AG04449 (cell line): ENCODE results near the gene KCNJ1.

Experiments
- CTCF ChIA-PET: fragments of 350-600 bp; formaldehyde crosslinking; extraction: SDS; loops from one replicate; lab custom pipeline; 2021; ENCODE audit warnings: antibody characterized with exemption; lab: Yijun Ruan, JAX
- POLR2A ChIA-PET: fragments of 400-600, 350-600 bp; formaldehyde crosslinking; extraction: SDS; loops from one replicate; lab custom pipeline; 2020; ENCODE audit warnings: antibody characterized with exemption, inconsistent platforms; lab: Yijun Ruan, JAX
- DNase-seq: peaks from one replicate; pipeline ENCODE4 v3.0.0-alpha.2; 2010; ENCODE audit warnings: low read depth, low spot score
- H3K4me3 ChIP-seq: 2 replicates; pipeline ENCODE4 v1.5.1; 2011; ENCODE audit warnings: low read depth, mild to moderate bottlenecking, control low read depth, low read length
- CTCF ChIP-seq: IDR thresholded peaks from one replicate; pipeline ENCODE4 v1.5.1; 2011; ENCODE audit warnings: mild to moderate bottlenecking, moderate library complexity, low read length, control low read depth, inconsistent platforms; ENCODE audit not compliant: insufficient read depth; ENCODE audit errors: missing control alignments

Gene KCNJ1

GRCh38 chr11:128856241-128856640, 10.9 kb downstream of the KCNJ1 start:
- TF ChIP-seq CTCF, result no peak
- H3K4me3 ChIP-seq, result no peak overlapping the region
- ChIA-PET POLR2A (no interaction called here), CTCF (interaction anchor here (1.0 to 4.4 kb wide), 3 partner anchors 25 to 699 kb away, joined by 3 to 19 read pairs (median 11); no protein-coding TSS in a partner anchor)
- DNase-seq, result no peak

- ChIA-PET CTCF (interaction anchor here (1.0 to 4.4 kb wide), 4 partner anchors 11 to 697 kb away, joined by 4 to 19 read pairs (median 12); no protein-coding TSS in a partner anchor), POLR2A (interaction anchor here (0.6 kb wide), 2 partner anchors 161 to 349 kb away, joined by 3 read pairs; partner anchors contain the start of gene FLI1)
- no peak overlapping the region for H3K4me3 ChIP-seq
- TF ChIP-seq CTCF, result no peak
- no peak for DNase-seq
Measured at GRCh38 chr11:128854841-128855240, 12.3 kb downstream of the KCNJ1 start.

- DNase-seq, result no peak
- ChIA-PET CTCF (interaction anchor here (1.6 to 7.3 kb wide), 4 partner anchors 7 to 695 kb away, joined by 7 to 47 read pairs (median 26); no protein-coding TSS in a partner anchor), POLR2A (no interaction called here)
- no peak overlapping the region for H3K4me3 ChIP-seq
- TF ChIP-seq CTCF, result no peak
Measured at GRCh38 chr11:128853559-128853958, 13.5 kb downstream of the KCNJ1 start.

GRCh38 chr11:128852327-128853023, 14.6 kb downstream of the KCNJ1 start:
- ChIA-PET POLR2A (no interaction called here), CTCF (interaction anchor here (0.7 to 7.3 kb wide), 4 partner anchors 8 to 694 kb away, joined by 4 to 47 read pairs (median 26); no protein-coding TSS in a partner anchor)
- DNase-seq, result no peak
- no peak overlapping the region for H3K4me3 ChIP-seq
- no peak for TF ChIP-seq CTCF

- CTCF ChIA-PET, result interaction anchor here (0.9 to 7.3 kb wide), 10 partner anchors 9 to 690 kb away, joined by 3 to 47 read pairs (median 6); partner anchors contain the start of gene KCNJ5
- POLR2A ChIA-PET, result no interaction called here
- peak; percentile 76 for TF ChIP-seq CTCF
- no peak overlapping the region for H3K4me3 ChIP-seq
- DNase-seq, result no peak
Measured at GRCh38 chr11:128848815-128849455, 18.2 kb downstream of the KCNJ1 start.

- TF ChIP-seq CTCF, result no peak
- POLR2A ChIA-PET, result no interaction called here
Measured at GRCh38 chr11:128846985-128847384, 20.1 kb downstream of the KCNJ1 start.

More at GRCh38 chr11:128846985-128847384, 20.1 kb downstream of the KCNJ1 start:
- CTCF ChIA-PET, result interaction anchor here (1.0 to 7.3 kb wide), 5 partner anchors 11 to 688 kb away, joined by 3 to 47 read pairs (median 35); no protein-coding TSS in a partner anchor
- no peak for DNase-seq
- H3K4me3 ChIP-seq, result no peak overlapping the region
